Fibroblast of mammary gland (primary cell): Measurements from ENCODE around the gene TRAPPC13.
A peak's percentile ranks its signal among the peaks of the same experiment; 100 is the strongest.

Experiments used
- DNase-seq: peaks from one replicate; pipeline ENCODE4 v3.0.0-alpha.2; 2010; ENCODE audit warnings: low read depth
- H3K4me3 ChIP-seq: 2 replicates; pipeline ENCODE4 v1.5.1; 2011; ENCODE audit warnings: low read depth, mild to moderate bottlenecking, low read length, moderate library complexity; ENCODE audit not compliant: control insufficient read depth
- TF ChIP-seq, protein P1 (sequence below): conservative IDR thresholded peaks from 2 replicates; pipeline ENCODE4 v1.5.1; 2011; ENCODE audit warnings: low read depth, low read length, inconsistent platforms; ENCODE audit not compliant: control insufficient read depth, insufficient read depth

The TRAPPC13 gene

GRCh38 chr5:65704621-65705239 lies 79.9 kb downstream of the TRAPPC13 start:
- H3K4me3 ChIP-seq, result no peak overlapping the region
- TF ChIP-seq, protein P1, sequence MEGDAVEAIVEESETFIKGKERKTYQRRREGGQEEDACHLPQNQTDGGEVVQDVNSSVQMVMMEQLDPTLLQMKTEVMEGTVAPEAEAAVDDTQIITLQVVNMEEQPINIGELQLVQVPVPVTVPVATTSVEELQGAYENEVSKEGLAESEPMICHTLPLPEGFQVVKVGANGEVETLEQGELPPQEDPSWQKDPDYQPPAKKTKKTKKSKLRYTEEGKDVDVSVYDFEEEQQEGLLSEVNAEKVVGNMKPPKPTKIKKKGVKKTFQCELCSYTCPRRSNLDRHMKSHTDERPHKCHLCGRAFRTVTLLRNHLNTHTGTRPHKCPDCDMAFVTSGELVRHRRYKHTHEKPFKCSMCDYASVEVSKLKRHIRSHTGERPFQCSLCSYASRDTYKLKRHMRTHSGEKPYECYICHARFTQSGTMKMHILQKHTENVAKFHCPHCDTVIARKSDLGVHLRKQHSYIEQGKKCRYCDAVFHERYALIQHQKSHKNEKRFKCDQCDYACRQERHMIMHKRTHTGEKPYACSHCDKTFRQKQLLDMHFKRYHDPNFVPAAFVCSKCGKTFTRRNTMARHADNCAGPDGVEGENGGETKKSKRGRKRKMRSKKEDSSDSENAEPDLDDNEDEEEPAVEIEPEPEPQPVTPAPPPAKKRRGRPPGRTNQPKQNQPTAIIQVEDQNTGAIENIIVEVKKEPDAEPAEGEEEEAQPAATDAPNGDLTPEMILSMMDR, result no peak
- DNase-seq, result no peak

DNA sequence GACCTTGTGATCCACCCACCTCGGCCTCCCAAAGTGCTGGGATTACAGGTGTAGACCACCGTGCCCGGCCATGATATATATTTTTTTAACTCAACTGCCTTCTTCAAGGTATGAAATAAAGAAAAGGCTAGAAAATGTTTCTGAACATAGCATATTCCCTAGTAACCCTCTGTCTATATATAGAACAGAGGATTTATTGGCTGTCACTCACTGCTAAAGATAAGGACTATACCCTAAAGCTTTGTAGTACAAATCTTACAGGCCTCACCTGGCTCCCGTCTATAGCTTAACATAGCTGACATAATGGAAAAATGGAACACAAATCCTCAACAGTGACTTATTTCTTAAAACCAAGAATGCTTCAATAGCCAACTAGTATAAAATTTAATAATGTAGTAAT lies 82.8 kb downstream of the TRAPPC13 start:
- no peak for DNase-seq
- TF ChIP-seq, protein P1, result no peak
- no peak overlapping the region for H3K4me3 ChIP-seq

- no peak overlapping the region for H3K4me3 ChIP-seq
- TF ChIP-seq, protein P1, result no peak
- DNase-seq, result peak; percentile 10
Observed at GRCh38 chr5:65708145-65708544, 83.3 kb downstream of the TRAPPC13 start.
